Measurements from ENCODE around the gene PIGZ. TPM values are rescaled to one million over a fixed set of nuclear protein-coding genes. Genes with fewer than 3 reads are reported as not detected.

PIGZ gene
- total RNA-seq, 1 experiment from 2014 or later = 1.4 TPM

- ChIA-PET CTCF (no interaction called here), RAD21 (ENCODE audit: low non-redundant PET in 1 of 2, low total read pairs in 2 of 2, uncharacterized antibody in 2 of 2, unreplicated experiment in 2 of 2) (no interaction called here), POLR2A (no interaction called here)
- TF ChIP-seq POLR2A (IDR thresholded peaks at IDR 0.05; ENCODE audit: borderline replicate concordance, extremely low read depth, insufficient read depth, insufficient read length) = no peak
- TF ChIP-seq EZH2 (IDR thresholded peaks at IDR 0.05) = no peak
- no peak for TF ChIP-seq TCF7L2 (IDR thresholded peaks at IDR 0.05; ENCODE audit: borderline replicate concordance, extremely low read depth, insufficient read depth, insufficient read length)
- no peak for TF ChIP-seq CBX3 (IDR thresholded peaks at IDR 0.05; ENCODE audit: low read depth)
- TF ChIP-seq ZNF274 (IDR thresholded peaks at IDR 0.05; ENCODE audit: low read depth, low read length) = no peak
- TF ChIP-seq SP1 (IDR thresholded peaks at IDR 0.05; ENCODE audit: low read depth) = no peak
- no peak for TF ChIP-seq POLR2AphosphoS5 (IDR thresholded peaks at IDR 0.05; ENCODE audit: low read depth, low read length)
- no peak for TF ChIP-seq EGR1 (IDR thresholded peaks at IDR 0.05; ENCODE audit: low read depth)
- TF ChIP-seq SRF (IDR thresholded peaks at IDR 0.05; ENCODE audit: low read depth) = no peak
- Histone ChIP-seq H3K9ac (ENCODE audit: low read length) (no peak overlapping the region), H3K4me1 (ENCODE audit: control insufficient read depth in 1 of 2, insufficient read depth in 2 of 2, low read length in 2 of 2) (no peaks in the 10 kb centered on the region), H4K20me1 (ENCODE audit: insufficient read depth) (no peaks in the 10 kb centered on the region), H3K36me3 (ENCODE audit: control insufficient read depth in 1 of 2, insufficient read depth in 2 of 2, low read length in 2 of 2) (peaks cover 5 to 10% of the 10 kb centered on the region in 2 experiments; a peak in 1 of 4 replicates), H3K9me2 (ENCODE audit: insufficient read depth) (no peaks in the 10 kb centered on the region), H3K79me2 (ENCODE audit: insufficient read depth, low read length) (no peaks in the 10 kb centered on the region), H3K9me3 (ENCODE audit: control insufficient read depth in 1 of 2, insufficient read depth in 1 of 2, low read depth in 1 of 2, low read length in 2 of 2) (no peaks in the 10 kb centered on the region), H3K4me2 (ENCODE audit: low read length) (no peak overlapping the region), H3K4me3 (replicated peaks in 1 of 2; ENCODE audit: low read depth in 1 of 2, low read length in 2 of 2) (no peak overlapping the region), H3K27me3 (ENCODE audit: insufficient read depth, low read length) (no peaks in the 10 kb centered on the region), H2AFZ (ENCODE audit: low read depth, low read length, poor library complexity, severe bottlenecking) (no peak overlapping the region), H3K27ac (ENCODE audit: low read depth, low read length) (no peak overlapping the region)
- intact Hi-C loops (cut with micrococcal nuclease) = no loop called here
- DNase-seq (ENCODE audit: low read depth, low spot score) (no peak), ATAC-seq (no peak)
- BruUV-seq (replicated peaks) = no TSS peak
Measured at GRCh38 chr3:196916221-196916620, 52.4 kb downstream of the PIGZ start.

GRCh38 chr3:196915375-196915774 lies 53.3 kb downstream of the PIGZ start:
- Histone ChIP-seq H3K27me3 (ENCODE audit: insufficient read depth, low read length) (no peaks in the 10 kb centered on the region), H3K4me1 (ENCODE audit: control insufficient read depth in 1 of 2, insufficient read depth in 2 of 2, low read length in 2 of 2) (no peaks in the 10 kb centered on the region), H3K9me3 (ENCODE audit: control insufficient read depth in 1 of 2, insufficient read depth in 1 of 2, low read depth in 1 of 2, low read length in 2 of 2) (no peaks in the 10 kb centered on the region), H4K20me1 (ENCODE audit: insufficient read depth) (no peaks in the 10 kb centered on the region), H3K9ac (ENCODE audit: low read length) (no peak overlapping the region), H3K79me2 (ENCODE audit: insufficient read depth, low read length) (no peaks in the 10 kb centered on the region), H3K4me2 (ENCODE audit: low read length) (no peak overlapping the region), H3K27ac (ENCODE audit: low read depth, low read length) (no peak overlapping the region), H3K4me3 (replicated peaks in 1 of 2; ENCODE audit: low read depth in 1 of 2, low read length in 2 of 2) (no peak overlapping the region), H2AFZ (ENCODE audit: low read depth, low read length, poor library complexity, severe bottlenecking) (no peak overlapping the region), H3K36me3 (ENCODE audit: control insufficient read depth in 1 of 2, insufficient read depth in 2 of 2, low read length in 2 of 2) (peaks cover 5 to 10% of the 10 kb centered on the region in 2 experiments; a peak in 1 of 4 replicates), H3K9me2 (ENCODE audit: insufficient read depth) (no peaks in the 10 kb centered on the region)
- ChIA-PET CTCF (no interaction called here), POLR2A (no interaction called here), RAD21 (ENCODE audit: low non-redundant PET in 1 of 2, low total read pairs in 2 of 2, uncharacterized antibody in 2 of 2, unreplicated experiment in 2 of 2) (no interaction called here)
- no TSS peak for BruUV-seq (replicated peaks)
- intact Hi-C loops (cut with micrococcal nuclease) = no loop called here
- DNase-seq (ENCODE audit: low read depth, low spot score) (no peak), ATAC-seq (no peak)
- TF ChIP-seq ELF1 (IDR thresholded peaks at IDR 0.05; ENCODE audit: borderline replicate concordance, low read depth) = no peak
- TF ChIP-seq JUND (IDR thresholded peaks at IDR 0.05) = no peak
- no peak for TF ChIP-seq SP1 (IDR thresholded peaks at IDR 0.05; ENCODE audit: low read depth)
- TF ChIP-seq CEBPB (IDR thresholded peaks at IDR 0.05; ENCODE audit: low read depth) = no peak
- no peak for TF ChIP-seq ZBTB33 (IDR thresholded peaks at IDR 0.05; ENCODE audit: extremely low read depth, insufficient replicate concordance, low read length)
- no peak for TF ChIP-seq MAX (IDR thresholded peaks at IDR 0.05)
- TF ChIP-seq CBX3 (IDR thresholded peaks at IDR 0.05; ENCODE audit: low read depth) = no peak
- TF ChIP-seq ATF3 (IDR thresholded peaks at IDR 0.05) = no peak
- TF ChIP-seq SRF (IDR thresholded peaks at IDR 0.05; ENCODE audit: low read depth) = no peak
- no peak for TF ChIP-seq REST (IDR thresholded peaks at IDR 0.05; ENCODE audit: low read depth)
- TF ChIP-seq EZH2 (IDR thresholded peaks at IDR 0.05) = no peak
- no peak for TF ChIP-seq POLR2A (IDR thresholded peaks at IDR 0.05; ENCODE audit: borderline replicate concordance, extremely low read depth, insufficient read depth, insufficient read length)
- no peak for TF ChIP-seq FOSL1 (IDR thresholded peaks at IDR 0.05; ENCODE audit: low read depth)

Measured in HCT116 (cell line).